ENCODE data around the gene TRMT11. TPM values are rescaled to one million over a fixed set of nuclear protein-coding genes. Genes with fewer than 3 reads are reported as not detected.

Gene TRMT11
- total and polyA plus RNA-seq, 9 of the 15 experiments (the other 6 are each of a cell fraction or from before 2014, with no cell fraction given), result 38.8 to 88.0 (median 59.8) TPM

- TF ChIP-seq AFF1 (IDR thresholded peaks at IDR 0.05; ENCODE audit: low read depth in 1 of 2, partially characterized antibody in 2 of 2) (no peak), GTF2F1 (IDR thresholded peaks at IDR 0.05; ENCODE audit: low read depth, low read length) (no peak), SIRT6 (IDR thresholded peaks at IDR 0.05; ENCODE audit: low read depth, low read length) (no peak), POLR2G (IDR thresholded peaks at IDR 0.05; ENCODE audit: low read depth, low read length) (no peak), POLR3A (IDR thresholded peaks at IDR 0.05; ENCODE audit: borderline replicate concordance, extremely low read depth, insufficient read depth, insufficient read length) (no peak), SMAD1 (IDR thresholded peaks at IDR 0.05; ENCODE audit: low read depth, low read length, partially characterized antibody) (no peak), HDAC8 (tag; IDR thresholded peaks at IDR 0.05) (no peak), RAD21 (CRISPR knock-in tag; conservative IDR thresholded peaks at IDR 0.05 in 1 of 2, IDR thresholded peaks at IDR 0.05 in 1 of 2) (no peak), NFIC (IDR thresholded peaks at IDR 0.05) (0 out of 2 replicates have a peak, but pooled peaks have one; percentile 32), MXI1 (IDR thresholded peaks at IDR 0.05; ENCODE audit: low read depth, low read length) (no peak), PATZ1 (CRISPR knock-in tag; IDR thresholded peaks at IDR 0.05; ENCODE audit: borderline replicate concordance) (no peak), HDAC6 (IDR thresholded peaks at IDR 0.05; ENCODE audit: low read depth, low read length) (no peak), FOS (IDR thresholded peaks at IDR 0.05; ENCODE audit: extremely low read depth, insufficient read length) (no peak), USF1 (CRISPR knock-in tag; IDR thresholded peaks at IDR 0.05) (peak; percentile 12; the same call in 1 of the 2 replicates), MED1 (CRISPR knock-in tag; IDR thresholded peaks at IDR 0.05; ENCODE audit: borderline replicate concordance) (no peak)
These were observed 70.1 kb downstream of the TRMT11 start (continued) for GRCh38 chr6:126056355-126057004.

Data from K562 (cell line).